Mucosa of descending colon (tissue), 3 donors: ENCODE data around the gene ERBB4. TPM values are rescaled to one million over a fixed set of nuclear protein-coding genes. Genes with fewer than 3 reads are reported as not detected.

Source experiments
- ATAC-seq: fragments of 200-7000 bp; cut with Tn5 transposase; one replicate; pipeline ENCODE4 v1.9.1; 2020; ENCODE audit warnings: mild to moderate bottlenecking, moderate library complexity
- DNase-seq, 3 donors: peaks; one replicate each; pipeline ENCODE4 v3.0.0-alpha.2; 2020
- H3K36me3 ChIP-seq: fragments of 200-600 bp; one replicate; pipeline ENCODE4 v1.8.0; 2021; ENCODE audit warnings: low read depth, mild to moderate bottlenecking
- H3K4me1 ChIP-seq: fragments of 200-600 bp; one replicate; pipeline ENCODE4 v1.8.0; 2021; ENCODE audit warnings: low read depth, mild to moderate bottlenecking
- H3K4me3 ChIP-seq: fragments of 200-600 bp; one replicate; pipeline ENCODE4 v1.8.0; 2021; ENCODE audit warnings: mild to moderate bottlenecking
- H3K9me3 ChIP-seq: fragments of 200-600 bp; one replicate; pipeline ENCODE4 v1.8.0; 2021; ENCODE audit warnings: mild to moderate bottlenecking
- intact Hi-C, 2 donors: fragments of 100-400 bp; cut with DNase I in 1 of 2; cut with micrococcal nuclease in 1 of 2; formaldehyde crosslinking; loops; one replicate each; pipeline versions ENCODE4 v1.11.0 to v1.11.1; 2022; cut with DNase I, micrococcal nuclease
- total RNA-seq, 3 donors: library from RNA; stranded (reverse); fragmentation: NEBNext Ultra II Directional in 2 of 3; extraction: Animal tissue kit (Norgen Biotek cat#: 25700) in 2 of 3; gene quantifications; one replicate each; pipeline versions ENCODE4 v1.2.1 to v1.2.4, GENCODE V29; 2021 to 2023
- TF ChIP-seq, protein P1 (sequence below): fragments of 200-600 bp; IDR thresholded peaks from one replicate; pipeline ENCODE4 v1.8.0; 2022; ENCODE audit warnings: antibody characterized with exemption, mild to moderate bottlenecking
- donor health status: DM: no; HTN: no; CAD: no; lungs with moderate emphysema.
- donor health status: DM: no; HTN: no; CAD: no.
- donor health status: DM: no; HTN: yes; CAD: no.

The ERBB4 gene
- total RNA-seq, 3 donors from 2014 or later: 0.05 to 0.25 TPM; not detected in 1

DNA sequence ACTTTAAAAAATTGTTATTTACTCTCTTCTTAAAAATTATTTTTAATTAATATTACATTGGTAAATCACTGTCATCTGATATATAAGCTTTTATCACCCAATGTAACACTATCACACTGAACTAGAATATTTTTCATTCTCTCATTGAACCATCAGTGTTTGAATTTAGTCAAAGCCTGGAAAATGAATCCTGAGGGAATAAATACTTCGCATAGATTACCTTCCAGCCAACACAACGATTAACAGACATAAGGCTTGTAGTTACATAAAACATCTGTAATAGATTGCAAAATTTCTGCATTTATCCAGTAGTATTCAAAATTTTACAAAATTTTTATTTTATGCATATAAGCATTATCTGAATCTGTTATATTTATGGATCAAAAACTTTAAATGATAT is 314.9 kb downstream of the ERBB4 start:
- Histone ChIP-seq H3K36me3 (no peaks in the 10 kb centered on the region), H3K4me1 (no peaks in the 10 kb centered on the region), H3K4me3 (no peak overlapping the region), H3K9me3 (no peaks in the 10 kb centered on the region)
- ATAC-seq (no peak), DNase-seq (no peak)
- intact Hi-C loops: no loop called here
- TF ChIP-seq, protein P1, sequence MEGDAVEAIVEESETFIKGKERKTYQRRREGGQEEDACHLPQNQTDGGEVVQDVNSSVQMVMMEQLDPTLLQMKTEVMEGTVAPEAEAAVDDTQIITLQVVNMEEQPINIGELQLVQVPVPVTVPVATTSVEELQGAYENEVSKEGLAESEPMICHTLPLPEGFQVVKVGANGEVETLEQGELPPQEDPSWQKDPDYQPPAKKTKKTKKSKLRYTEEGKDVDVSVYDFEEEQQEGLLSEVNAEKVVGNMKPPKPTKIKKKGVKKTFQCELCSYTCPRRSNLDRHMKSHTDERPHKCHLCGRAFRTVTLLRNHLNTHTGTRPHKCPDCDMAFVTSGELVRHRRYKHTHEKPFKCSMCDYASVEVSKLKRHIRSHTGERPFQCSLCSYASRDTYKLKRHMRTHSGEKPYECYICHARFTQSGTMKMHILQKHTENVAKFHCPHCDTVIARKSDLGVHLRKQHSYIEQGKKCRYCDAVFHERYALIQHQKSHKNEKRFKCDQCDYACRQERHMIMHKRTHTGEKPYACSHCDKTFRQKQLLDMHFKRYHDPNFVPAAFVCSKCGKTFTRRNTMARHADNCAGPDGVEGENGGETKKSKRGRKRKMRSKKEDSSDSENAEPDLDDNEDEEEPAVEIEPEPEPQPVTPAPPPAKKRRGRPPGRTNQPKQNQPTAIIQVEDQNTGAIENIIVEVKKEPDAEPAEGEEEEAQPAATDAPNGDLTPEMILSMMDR: no peak

DNA sequence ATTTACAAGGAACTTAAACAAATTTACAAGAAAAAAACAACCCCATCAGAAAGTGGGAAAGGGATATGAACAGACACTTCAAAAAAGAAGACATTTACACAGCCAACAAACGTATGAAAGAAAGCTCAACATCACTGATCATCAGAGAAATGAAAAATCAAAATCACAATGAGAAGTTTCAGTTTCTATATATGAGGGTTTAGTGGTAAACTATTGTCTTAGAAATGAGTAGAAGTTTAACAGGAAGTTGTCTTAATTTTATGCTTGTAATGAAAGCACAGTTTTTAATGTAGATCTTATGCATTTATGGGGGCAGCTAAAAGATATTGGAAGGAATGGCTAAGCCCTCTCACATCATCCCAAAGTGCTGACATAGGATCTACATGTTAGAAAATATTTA is 325.4 kb downstream of the ERBB4 start:
- Histone ChIP-seq H3K36me3 (no peaks in the 10 kb centered on the region), H3K4me1 (no peaks in the 10 kb centered on the region), H3K4me3 (no peak overlapping the region), H3K9me3 (no peaks in the 10 kb centered on the region)
- TF ChIP-seq, protein P1: no peak
- intact Hi-C loops: no loop called here
- DNase-seq (no peak), ATAC-seq (no peak)

GRCh38 chr2:212208467-212208866 is 330.1 kb downstream of the ERBB4 start:
- intact Hi-C loops: no loop called here
- DNase-seq (no peak), ATAC-seq (no peak)
- TF ChIP-seq, protein P1: no peak
- no peaks in the 10 kb centered on the region for H3K36me3 ChIP-seq
- H3K4me3 ChIP-seq: no peak overlapping the region
- no peaks in the 10 kb centered on the region for H3K4me1 ChIP-seq
- H3K9me3 ChIP-seq: no peaks in the 10 kb centered on the region

DNA sequence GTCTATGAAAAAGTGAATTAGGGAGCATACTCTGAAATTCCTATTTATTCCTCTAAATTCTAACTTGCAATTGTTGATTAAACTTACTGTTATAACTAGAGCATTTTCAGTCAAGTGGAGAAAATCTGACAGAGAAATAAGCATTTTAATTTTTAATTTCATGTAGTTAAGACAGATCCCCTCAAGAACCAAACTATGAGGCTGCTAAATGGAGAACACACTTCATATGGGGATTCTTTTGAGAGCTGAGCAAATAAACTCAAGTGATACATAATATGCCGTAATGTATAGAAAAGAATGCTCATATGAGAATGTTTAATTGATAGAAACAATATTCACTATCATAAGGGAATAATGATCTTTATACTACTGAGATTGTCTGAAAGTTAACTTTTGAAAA is 340.8 kb downstream of the ERBB4 start:
- ATAC-seq (no peak), DNase-seq (no peak)
- Histone ChIP-seq H3K4me3 (no peak overlapping the region), H3K9me3 (no peaks in the 10 kb centered on the region), H3K4me1 (no peaks in the 10 kb centered on the region), H3K36me3 (no peaks in the 10 kb centered on the region)
- TF ChIP-seq, protein P1: no peak
- intact Hi-C loops: no loop called here

GRCh38 chr2:212195626-212196025 is 343.0 kb downstream of the ERBB4 start:
- H3K4me1 ChIP-seq: no peaks in the 10 kb centered on the region
- H3K9me3 ChIP-seq: no peaks in the 10 kb centered on the region
- intact Hi-C loops: no loop called here
- no peak overlapping the region for H3K4me3 ChIP-seq
- no peaks in the 10 kb centered on the region for H3K36me3 ChIP-seq
- no peak for DNase-seq
- ATAC-seq: no peak
- TF ChIP-seq, protein P1: no peak

DNA sequence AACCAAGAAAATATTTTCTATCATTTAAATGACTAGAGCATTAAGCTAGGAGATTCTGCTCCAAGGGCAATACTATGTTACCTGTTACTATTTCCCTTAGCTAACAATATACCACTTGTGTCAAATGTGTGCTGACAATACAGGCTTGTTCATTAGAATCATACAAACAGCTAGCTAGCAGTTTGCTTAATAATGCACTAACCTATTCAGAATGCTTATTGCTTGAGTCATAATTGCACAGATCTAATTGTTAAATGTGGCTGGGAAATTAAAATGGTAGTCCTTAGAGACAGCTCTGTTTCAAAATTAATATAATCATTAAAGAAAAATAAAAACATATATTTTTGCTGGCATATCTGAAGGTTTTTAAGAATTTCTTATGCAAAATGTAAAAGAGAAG is 344.2 kb downstream of the ERBB4 start:
- TF ChIP-seq, protein P1: no peak
- no peak overlapping the region for H3K4me3 ChIP-seq
- DNase-seq (no peak), ATAC-seq (no peak)
- intact Hi-C loops: no loop called here
- no peaks in the 10 kb centered on the region for H3K36me3 ChIP-seq
- no peaks in the 10 kb centered on the region for H3K4me1 ChIP-seq
- H3K9me3 ChIP-seq: no peaks in the 10 kb centered on the region
